ENCODE measurements around the gene LYPLAL1. TPM values are rescaled to one million over a fixed set of nuclear protein-coding genes. Genes with fewer than 3 reads are reported as not detected.

LYPLAL1 gene
- total and polyA plus RNA-seq, 2 of the 13 experiments (the other 11 are each of a cell fraction or from before 2014, with no cell fraction given) = 17.0 to 31.6 TPM

- no peak for TF ChIP-seq ZNF124 (CRISPR knock-in tag; IDR thresholded peaks at IDR 0.05)
- no peak for TF ChIP-seq MLLT10 (CRISPR knock-in tag; IDR thresholded peaks at IDR 0.05)
- TF ChIP-seq KDM2A (CRISPR knock-in tag; IDR thresholded peaks at IDR 0.05; ENCODE audit: borderline replicate concordance, low read depth) = no peak
- TF ChIP-seq ZC3H4 (CRISPR knock-in tag; IDR thresholded peaks at IDR 0.05; ENCODE audit: borderline replicate concordance) = no peak
- no peak for TF ChIP-seq ELF3 (CRISPR knock-in tag; IDR thresholded peaks at IDR 0.05)
- no peak for TF ChIP-seq NFKB2 (CRISPR knock-in tag; IDR thresholded peaks at IDR 0.05; ENCODE audit: borderline replicate concordance)
- TF ChIP-seq, protein P1, sequence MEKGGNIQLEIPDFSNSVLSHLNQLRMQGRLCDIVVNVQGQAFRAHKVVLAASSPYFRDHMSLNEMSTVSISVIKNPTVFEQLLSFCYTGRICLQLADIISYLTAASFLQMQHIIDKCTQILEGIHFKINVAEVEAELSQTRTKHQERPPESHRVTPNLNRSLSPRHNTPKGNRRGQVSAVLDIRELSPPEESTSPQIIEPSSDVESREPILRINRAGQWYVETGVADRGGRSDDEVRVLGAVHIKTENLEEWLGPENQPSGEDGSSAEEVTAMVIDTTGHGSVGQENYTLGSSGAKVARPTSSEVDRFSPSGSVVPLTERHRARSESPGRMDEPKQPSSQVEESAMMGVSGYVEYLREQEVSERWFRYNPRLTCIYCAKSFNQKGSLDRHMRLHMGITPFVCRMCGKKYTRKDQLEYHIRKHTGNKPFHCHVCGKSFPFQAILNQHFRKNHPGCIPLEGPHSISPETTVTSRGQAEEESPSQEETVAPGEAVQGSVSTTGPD (CRISPR knock-in tag; IDR thresholded peaks at IDR 0.05) = no peak
These were observed 24.6 kb upstream of the LYPLAL1 start (continued) for GRCh38 chr1:219149009-219149577.

GRCh38 chr1:219149953-219150352 is 23.7 kb upstream of the LYPLAL1 start:
- H3K27me3 ChIP-seq (ENCODE audit: control insufficient read depth in 1 of 2, insufficient read depth in 2 of 2, low read length in 2 of 2) = no peaks in the 10 kb centered on the region
- BruUV-seq (replicated peaks) = no TSS peak
- no peaks in the 10 kb centered on the region for H3K4me1 ChIP-seq (ENCODE audit: insufficient read depth, low read length)
- no peaks in the 10 kb centered on the region for H3K36me3 ChIP-seq (replicated peaks in 1 of 2; ENCODE audit: control insufficient read depth in 1 of 2, insufficient read depth in 2 of 2, low read length in 2 of 2)
- no peak overlapping the region for H3K4me3 ChIP-seq (replicated peaks in 1 of 3; ENCODE audit: insufficient read depth in 1 of 3, low read depth in 2 of 3, low read length in 3 of 3)
- no peak overlapping the region for H3K9ac ChIP-seq (ENCODE audit: insufficient read depth, low read depth, low read length)
- DNase-seq (ENCODE audit: low spot score) = no peak
- in situ Hi-C loops (cut with HindIII; ENCODE audit: extremely low pct_ligation_motif_present, low pct_unique_long_range_greater_than_20kb) (no loop called here), intact Hi-C loops (cut with micrococcal nuclease; ENCODE audit: unreplicated experiment) (no loop called here)
- H3K27ac ChIP-seq (ENCODE audit: extremely low read length, insufficient read depth, low read length) = no peak overlapping the region
- ChIA-PET POLR2A (no interaction called here), CTCF (ENCODE audit: low intra/inter-chr PET ratio, low total read pairs) (no interaction called here)
- WGBS (ENCODE audit: low lambda C conversion rate) = 16% methylated on average over 3 of the region's 3 CpGs
- H3K4me2 ChIP-seq (ENCODE audit: low read depth, low read length) = no peak overlapping the region
- ATAC-seq = no peak
- H2AFZ ChIP-seq (ENCODE audit: low read length) = no peak overlapping the region
- no peaks in the 10 kb centered on the region for H3K9me3 ChIP-seq (ENCODE audit: low read length)
- no peaks in the 10 kb centered on the region for H4K20me1 ChIP-seq (ENCODE audit: insufficient read depth, low read length)
- no peaks in the 10 kb centered on the region for H3K79me2 ChIP-seq (ENCODE audit: insufficient read depth, low read length)
- no peak for TF ChIP-seq ZNF234 (CRISPR knock-in tag; conservative IDR thresholded peaks at IDR 0.05)
- FAIRE-seq = no peak
